Measurements from ENCODE around the gene SORCS1.

GRCh38 chr10:107163076-107163855 is 1.2 kb downstream of the SORCS1 start:
- no peak for TF ChIP-seq CTCF (IDR thresholded peaks at IDR 0.05)
- TF ChIP-seq POLR2A (IDR thresholded peaks at IDR 0.05), result no peak
